DOHH2 (cell line): ENCODE results near the gene ZNF93.

Experiments used
- CTCF ChIP-seq: fragments of 200-600 bp; sonication (generic); IDR thresholded peaks from one replicate; pipeline ENCODE4 v1.5.1; 2014; ENCODE audit warnings: antibody characterized with exemption, mild to moderate bottlenecking, low read depth, low read length; ENCODE audit not compliant: poor library complexity, severe bottlenecking
- EZH2phosphoT487 ChIP-seq: fragments of 200-600 bp; sonication (generic); IDR thresholded peaks from 2 replicates; pipeline ENCODE4 v1.6.1; 2017; ENCODE audit warnings: borderline replicate concordance, mild to moderate bottlenecking, antibody characterized with exemption, low read length, moderate library complexity, mixed read lengths

- TF ChIP-seq CTCF (no peak), EZH2phosphoT487 (no peak)
Observed at GRCh38 chr19:19937403-19937802, 36.7 kb downstream of the ZNF93 start.
